HG03378 (cell line): Measurements from ENCODE around the gene DSG2.

Experiments
- ATAC-seq: cut with Tn5 transposase; IDR thresholded peaks from one replicate; pipeline ENCODE4 v1.9.1; 2021; ENCODE audit warnings: mild to moderate bottlenecking, moderate library complexity; ENCODE audit not compliant: unreplicated experiment

DSG2 gene

DNA sequence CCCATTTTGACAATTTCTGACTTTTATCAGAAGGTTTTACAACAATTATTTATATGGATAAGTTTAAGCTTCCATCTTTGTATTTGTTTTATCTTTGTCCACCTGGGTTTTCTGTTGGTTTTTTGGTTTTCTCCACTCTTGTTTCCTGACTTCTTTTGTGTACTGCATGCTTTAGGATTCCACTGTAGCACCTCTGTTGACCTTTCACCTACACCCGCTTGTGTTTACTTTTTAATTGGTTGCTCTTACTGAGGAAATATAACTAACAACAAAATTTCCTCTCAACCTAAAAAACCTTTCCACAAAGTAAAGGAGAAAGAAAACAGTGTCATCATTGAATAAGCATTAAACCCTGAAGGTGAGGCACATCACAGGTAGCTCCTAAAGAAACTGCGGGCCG is 53.9 kb downstream of the DSG2 start:
- no peak for ATAC-seq

GRCh38 chr18:31553800-31554199 is 55.8 kb downstream of the DSG2 start:
- ATAC-seq = no peak

DNA sequence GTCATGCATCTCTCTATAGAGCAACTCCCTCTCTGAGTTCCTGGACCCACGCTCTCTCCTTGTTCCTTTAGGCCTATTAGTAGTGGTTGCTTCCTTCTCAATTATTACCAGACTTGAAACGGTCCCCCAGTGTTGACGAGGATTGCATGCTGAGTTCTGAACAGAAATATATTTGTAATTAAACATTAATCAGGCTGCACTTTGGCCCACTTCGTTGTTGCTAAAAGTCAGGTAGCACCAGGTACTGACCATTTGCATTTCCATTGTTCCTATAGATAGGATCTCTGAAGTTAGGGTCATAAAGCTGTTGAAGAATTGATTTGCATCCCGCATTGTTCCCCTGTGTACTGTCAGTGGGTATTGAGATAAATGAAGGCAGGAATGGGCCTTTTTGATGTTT is 56.8 kb downstream of the DSG2 start:
- ATAC-seq = no peak

DNA sequence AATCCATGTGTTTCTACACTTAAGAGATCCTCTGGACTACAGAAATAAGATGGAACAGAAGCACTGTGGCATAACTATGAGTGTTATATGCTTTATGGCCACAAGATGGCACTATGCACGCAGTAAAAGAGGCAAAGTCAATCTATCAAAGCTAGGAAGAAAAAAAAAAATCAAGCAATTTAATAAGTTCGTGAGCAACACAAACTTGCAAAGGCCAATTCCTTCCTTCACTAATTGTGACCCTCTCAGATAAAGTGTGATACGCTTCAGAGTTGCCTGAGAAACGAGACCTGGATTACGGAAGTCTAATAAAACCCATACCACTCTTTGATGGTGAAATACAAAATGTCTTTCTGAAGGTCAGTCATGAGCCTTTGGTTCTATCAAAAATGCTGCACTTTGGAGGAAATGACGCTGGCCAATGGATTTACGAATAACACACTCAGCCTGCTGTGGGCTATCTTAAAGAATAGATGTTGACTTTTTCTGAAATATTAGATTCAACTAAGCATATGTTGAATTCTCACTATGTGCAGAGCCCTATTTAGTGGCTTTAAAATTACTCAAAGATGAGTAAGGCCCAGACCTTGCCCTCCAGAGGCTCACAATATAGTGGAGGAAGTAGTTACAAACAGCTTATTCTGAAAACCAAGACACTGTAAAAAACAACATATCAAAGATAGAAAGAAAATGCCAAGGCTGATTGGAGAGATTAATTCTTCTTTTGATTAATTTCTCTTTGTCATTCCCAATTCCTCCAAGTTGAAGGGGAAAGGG is 58.2 kb downstream of the DSG2 start:
- peak; percentile 75 for ATAC-seq

GRCh38 chr18:31557446-31557845 is 59.5 kb downstream of the DSG2 start:
- no peak for ATAC-seq

- ATAC-seq = no peak
Observed at GRCh38 chr18:31558567-31558966, 60.6 kb downstream of the DSG2 start.

DNA sequence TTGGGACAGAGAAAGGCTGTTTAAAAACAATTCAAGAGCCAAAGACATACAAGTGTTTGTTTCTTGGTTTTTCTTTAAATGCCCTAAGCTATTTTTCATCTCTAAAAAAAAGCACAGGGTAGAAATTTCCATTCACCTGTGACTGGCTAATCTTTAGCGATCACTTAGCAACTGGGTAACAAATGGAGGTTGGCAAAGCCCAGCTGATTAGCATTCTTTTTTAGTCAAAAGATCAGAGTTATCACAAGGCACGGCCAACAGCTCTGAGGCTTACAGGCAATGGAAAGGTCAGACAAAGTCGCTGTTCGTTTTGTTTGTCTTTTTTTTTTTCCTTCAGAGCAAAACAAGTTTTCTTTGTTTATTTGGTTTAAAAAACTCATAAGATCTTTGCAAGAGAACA is 64.7 kb downstream of the DSG2 start:
- no peak for ATAC-seq

DNA sequence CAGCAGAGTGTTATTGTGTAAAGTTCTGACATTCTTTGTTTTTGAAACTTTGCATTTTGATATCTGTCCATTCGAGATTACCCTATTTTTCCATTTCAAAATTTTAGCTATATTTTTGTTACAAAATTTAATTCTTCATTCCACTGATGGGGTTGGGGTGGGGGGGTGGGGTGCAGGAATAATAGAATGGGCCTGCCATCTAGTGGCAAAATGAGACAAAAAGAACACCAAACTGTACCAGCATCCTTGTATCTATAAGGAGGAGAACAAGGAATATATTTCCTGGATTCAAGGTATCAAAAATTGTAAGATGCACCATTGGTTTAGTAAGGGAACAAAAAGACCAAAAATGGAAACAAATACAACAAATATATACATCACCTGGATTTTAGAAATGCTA is 65.8 kb downstream of the DSG2 start:
- no peak for ATAC-seq

DNA sequence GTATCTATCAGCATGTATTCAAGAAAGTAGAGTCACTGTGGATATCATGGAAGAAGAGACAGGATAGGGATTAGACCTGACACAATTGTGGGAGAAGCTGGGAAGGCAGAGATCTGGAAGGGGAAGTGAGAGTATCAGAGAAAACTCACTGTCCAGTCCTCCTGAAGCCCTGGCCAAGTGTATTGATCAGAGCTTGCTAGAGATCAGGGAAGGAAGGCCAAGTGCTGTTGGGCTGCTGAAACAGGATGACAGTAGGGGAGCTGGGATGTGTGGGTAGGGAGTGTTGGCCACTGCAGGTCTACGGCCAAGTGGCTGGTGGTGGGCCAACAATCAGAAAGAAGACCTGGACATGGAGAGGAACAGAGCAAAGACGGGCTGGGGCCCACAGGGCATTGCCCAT is 67.4 kb downstream of the DSG2 start:
- ATAC-seq = no peak

GRCh38 chr18:31565782-31566512 is 68.0 kb downstream of the DSG2 start:
- ATAC-seq = no peak

GRCh38 chr18:31566576-31567306 is 68.8 kb downstream of the DSG2 start:
- no peak for ATAC-seq

DNA sequence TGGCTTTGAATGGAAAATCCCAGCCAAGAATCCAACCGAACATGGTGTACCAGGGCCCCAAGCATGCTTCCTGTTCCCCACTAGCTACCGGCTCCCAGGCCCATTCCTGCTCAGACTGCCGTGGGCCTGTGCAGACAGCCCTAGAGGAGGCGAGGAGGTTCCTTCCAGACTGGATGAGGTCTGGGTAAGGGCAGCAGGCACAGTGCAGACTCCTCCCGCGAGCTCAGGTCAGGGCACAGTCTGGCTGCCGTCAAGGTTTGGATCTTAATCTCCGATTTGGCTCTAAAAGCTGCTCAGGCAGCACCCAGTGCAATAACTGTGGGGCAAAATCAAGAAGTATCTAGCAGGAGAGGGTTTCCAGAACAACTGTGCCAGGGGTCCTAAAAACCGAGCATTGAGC is 74.4 kb downstream of the DSG2 start:
- no peak for ATAC-seq

DNA sequence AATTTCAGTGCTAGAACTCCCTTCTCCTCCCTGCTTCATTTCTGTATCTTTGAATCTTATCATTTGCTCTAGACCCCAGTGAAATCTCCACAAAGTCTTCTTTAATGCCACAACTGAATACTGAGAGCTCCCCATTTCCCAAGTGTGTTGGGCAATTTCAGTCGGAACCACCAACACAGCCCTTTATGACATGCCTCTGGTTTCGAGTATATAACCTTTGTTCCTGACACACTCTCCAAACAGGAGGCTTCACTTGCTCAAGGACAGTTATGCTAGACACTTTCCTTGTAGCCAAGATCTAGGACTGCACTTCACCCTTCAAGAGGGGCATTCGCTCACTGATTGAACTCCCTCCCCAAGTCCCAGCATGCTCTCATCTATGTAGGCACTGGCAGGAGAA is 75.1 kb downstream of the DSG2 start:
- no peak for ATAC-seq

GRCh38 chr18:31574359-31574758 is 76.4 kb downstream of the DSG2 start:
- no peak for ATAC-seq

DNA sequence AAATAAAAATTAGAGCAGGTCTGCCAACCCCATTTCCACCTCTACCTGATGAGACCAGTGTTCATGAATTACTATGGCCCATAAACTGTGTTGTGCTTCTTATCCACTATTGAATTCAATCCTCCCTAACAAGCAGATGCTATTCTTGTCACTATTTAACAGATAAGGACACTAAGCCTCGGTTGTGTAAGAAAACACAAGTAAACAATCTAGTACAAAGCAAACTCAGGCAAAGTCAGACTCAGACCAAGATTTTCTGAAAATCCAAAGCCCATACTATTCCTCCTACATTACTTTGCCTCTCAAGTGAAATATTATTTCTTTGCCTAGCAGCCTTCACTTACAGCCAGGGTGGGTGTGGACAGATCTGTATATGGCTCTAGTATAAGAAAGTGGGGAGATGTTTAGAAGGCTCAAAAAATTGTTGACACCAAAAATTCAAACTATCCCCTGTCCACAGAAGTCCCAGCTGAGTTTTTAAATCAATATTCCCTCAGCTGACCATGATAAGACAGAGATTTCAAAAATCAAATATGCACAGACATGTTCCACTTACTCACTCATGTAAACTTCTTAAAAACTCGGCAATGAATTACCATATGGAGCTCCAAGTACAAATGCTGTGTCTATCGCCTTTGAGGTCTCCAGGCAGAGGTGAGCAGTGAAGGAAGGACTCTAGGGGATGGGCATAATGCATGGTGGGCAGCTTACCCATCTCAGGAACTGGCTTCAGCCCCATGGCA is 77.7 kb downstream of the DSG2 start:
- ATAC-seq = no peak

- ATAC-seq = peak; percentile 34
Observed at GRCh38 chr18:31576670-31577069, 78.7 kb downstream of the DSG2 start.

DNA sequence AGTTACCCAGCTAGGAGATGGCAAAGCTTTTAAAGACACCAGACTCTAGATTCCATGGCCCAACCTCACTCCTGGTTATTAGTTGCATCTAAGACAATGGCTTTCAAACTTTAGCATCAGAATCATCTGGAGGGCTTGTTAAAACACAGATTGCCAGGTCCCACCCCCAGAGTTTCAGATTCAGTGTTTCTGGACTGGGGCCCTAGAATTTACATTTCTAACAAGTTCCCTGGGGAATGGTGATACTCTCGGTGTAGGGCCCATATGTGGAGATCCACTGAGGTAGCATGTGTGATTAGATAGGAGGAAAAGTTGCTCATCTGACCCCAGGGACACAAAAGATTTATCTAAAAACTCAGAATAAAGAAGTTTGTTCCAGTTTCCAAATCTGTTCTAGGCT is 79.2 kb downstream of the DSG2 start:
- ATAC-seq = no peak

DNA sequence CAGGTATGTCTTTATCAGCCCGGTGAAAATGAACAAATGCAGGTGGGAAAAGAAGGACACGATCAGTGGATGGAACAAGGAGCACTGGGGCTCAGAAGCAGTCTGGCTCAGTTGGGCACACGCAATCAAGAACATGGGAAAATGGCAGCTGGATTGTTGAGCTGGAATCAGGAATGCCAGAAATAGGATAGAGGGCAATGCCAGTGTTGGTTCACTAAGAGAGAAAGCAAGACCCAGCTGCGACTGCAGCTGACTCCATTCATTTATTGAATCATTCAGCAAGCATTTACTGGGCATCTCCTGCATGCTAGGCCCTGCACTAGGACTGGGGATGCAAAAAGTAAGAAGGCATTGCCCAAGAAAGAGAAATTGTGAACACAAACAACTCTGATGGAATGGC is 80.1 kb downstream of the DSG2 start:
- ATAC-seq = no peak

DNA sequence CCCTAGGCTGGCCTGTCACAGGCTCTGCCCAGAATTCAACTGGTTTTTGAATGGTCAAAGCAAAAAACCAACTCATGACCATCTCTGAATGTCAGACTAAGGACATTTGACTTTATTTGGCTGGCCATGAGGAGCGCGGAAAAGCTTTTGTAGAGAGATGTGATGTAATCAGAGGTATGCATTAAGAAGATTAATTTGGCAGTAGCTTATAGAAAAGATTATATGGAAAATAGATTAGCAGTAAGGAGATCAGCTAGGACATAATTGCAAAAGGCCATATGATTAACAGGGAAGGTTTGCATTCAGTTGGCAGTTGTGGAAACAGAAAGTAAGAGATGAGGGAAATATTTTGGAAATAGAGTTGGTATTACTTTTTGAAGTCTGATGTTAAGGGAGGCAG is 81.4 kb downstream of the DSG2 start:
- no peak for ATAC-seq

DNA sequence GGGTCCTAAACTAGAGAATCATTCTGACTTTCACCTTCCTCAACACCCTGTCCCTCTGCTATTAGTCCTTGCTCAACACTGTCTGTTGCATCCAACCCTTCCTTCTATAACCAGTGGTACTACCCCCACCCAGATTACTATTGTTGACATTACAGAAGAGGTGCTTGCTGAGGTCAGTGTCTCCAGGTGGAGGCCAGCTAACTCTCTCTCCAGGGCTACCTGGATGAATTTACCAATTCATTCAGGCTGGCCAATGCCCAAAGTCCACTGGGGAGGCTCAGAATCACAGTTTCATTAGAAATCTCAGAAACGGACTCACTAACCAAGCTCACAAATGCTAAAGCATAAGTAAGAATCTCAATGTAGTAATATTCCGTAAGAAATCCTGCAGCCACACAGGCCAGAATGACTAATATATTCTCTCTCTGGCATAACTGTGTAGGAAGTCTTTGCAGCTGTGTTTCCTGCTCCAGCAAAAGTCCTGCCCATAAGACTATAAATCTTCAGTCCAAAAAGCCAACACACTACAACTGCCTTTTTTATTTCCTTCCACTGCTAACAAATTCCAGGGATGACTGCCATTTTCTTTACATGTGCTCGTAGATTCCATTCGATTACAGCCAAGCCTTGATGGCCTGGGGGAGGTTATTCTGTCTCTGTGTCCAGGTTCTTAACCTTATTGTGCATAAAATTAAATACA is 83.7 kb downstream of the DSG2 start:
- no peak for ATAC-seq
